ENCODE measurements around the gene GSTO2. TPM values are rescaled to one million over a fixed set of nuclear protein-coding genes. Genes with fewer than 3 reads are reported as not detected.

The GSTO2 gene
- total and polyA plus RNA-seq, 2 of the 13 experiments (the other 11 are each of a cell fraction or from before 2014, with no cell fraction given) = 2.1 to 7.9 TPM

DNA sequence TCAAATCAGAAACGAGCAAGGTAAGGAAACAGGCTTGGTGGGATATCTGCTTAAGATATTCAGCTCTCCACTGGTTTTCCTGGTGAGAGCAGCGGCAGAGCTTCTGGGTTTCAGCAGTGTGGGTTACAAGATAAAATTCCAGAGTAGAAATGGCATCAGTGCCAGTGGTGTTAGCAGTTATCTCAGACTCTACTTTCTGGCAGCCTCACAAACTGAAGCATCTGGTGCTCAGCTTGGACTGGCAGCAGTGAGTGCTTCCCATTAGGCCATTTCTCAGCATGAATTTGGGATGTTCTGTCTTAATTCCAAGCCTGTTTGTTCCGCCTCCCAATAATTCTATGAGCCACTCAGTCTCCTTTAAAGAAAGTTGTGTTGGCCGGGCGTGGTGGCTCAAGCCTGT lies 6.9 kb upstream of the GSTO2 start:
- no peak overlapping the region for H3K9ac ChIP-seq (ENCODE audit: insufficient read depth, low read depth, low read length)
- H3K9me3 ChIP-seq (ENCODE audit: low read length) = no peaks in the 10 kb centered on the region
- ChIA-PET POLR2A (interaction anchor here (2.0 to 2.6 kb wide), 2 partner anchors 8 to 13 kb away, joined by 5 to 12 read pairs; partner anchors contain the start of gene GSTO1), CTCF (ENCODE audit: low intra/inter-chr PET ratio, low total read pairs) (no interaction called here)
- peaks cover 41% of the 10 kb centered on the region for H3K79me2 ChIP-seq (ENCODE audit: insufficient read depth, low read length)
- H3K4me2 ChIP-seq (ENCODE audit: low read depth, low read length) = no peak overlapping the region
- H2AFZ ChIP-seq (ENCODE audit: low read length) = no peak overlapping the region
- H4K20me1 ChIP-seq (ENCODE audit: insufficient read depth, low read length) = peaks cover 11% of the 10 kb centered on the region
- in situ Hi-C loops (cut with HindIII; ENCODE audit: extremely low pct_ligation_motif_present, low pct_unique_long_range_greater_than_20kb) = no loop called here
- WGBS (ENCODE audit: low lambda C conversion rate) = 95% methylated on average over 3 of the region's 5 CpGs
- no peak for TF ChIP-seq ZFP1 (CRISPR knock-in tag; IDR thresholded peaks at IDR 0.05)
- peak; percentile 39; the same call in 1 of the 2 replicates for TF ChIP-seq RBFOX2 (IDR thresholded peaks at IDR 0.05; ENCODE audit: low read depth, low read length)
- no peaks in the 10 kb centered on the region for H3K27me3 ChIP-seq (ENCODE audit: control insufficient read depth in 1 of 2, insufficient read depth in 2 of 2, low read length in 2 of 2)
- no peak for FAIRE-seq
- no peak for DNase-seq (ENCODE audit: low spot score)
- intact Hi-C loops (cut with micrococcal nuclease; ENCODE audit: unreplicated experiment) = no loop called here
- no TSS peak for BruUV-seq (replicated peaks)
- peaks cover 86% of the 10 kb centered on the region for H3K4me1 ChIP-seq (ENCODE audit: insufficient read depth, low read length)
- ATAC-seq = no peak
- no peak overlapping the region for H3K4me3 ChIP-seq (replicated peaks in 1 of 3; ENCODE audit: insufficient read depth in 1 of 3, low read depth in 2 of 3, low read length in 3 of 3)
- no peak overlapping the region for H3K27ac ChIP-seq (ENCODE audit: extremely low read length, insufficient read depth, low read length)
- H3K36me3 ChIP-seq (replicated peaks in 1 of 2; ENCODE audit: control insufficient read depth in 1 of 2, insufficient read depth in 2 of 2, low read length in 2 of 2) = peaks cover 11 to 89% of the 10 kb centered on the region in 2 experiments

- 63% methylated on average over 5 of the region's 5 CpGs for WGBS (ENCODE audit: low lambda C conversion rate)
- TSS peak; percentile 3 for BruUV-seq (replicated peaks)
- Histone ChIP-seq H4K20me1 (ENCODE audit: insufficient read depth, low read length) (peaks cover 6% of the 10 kb centered on the region; the same call in 1 of the 2 replicates), H3K4me1 (ENCODE audit: insufficient read depth, low read length) (peaks cover 58% of the 10 kb centered on the region), H3K27ac (ENCODE audit: extremely low read length, insufficient read depth, low read length) (no peak overlapping the region), H3K9me3 (ENCODE audit: low read length) (no peaks in the 10 kb centered on the region), H3K9ac (ENCODE audit: insufficient read depth, low read depth, low read length) (no peak overlapping the region), H3K4me3 (replicated peaks in 1 of 3; ENCODE audit: insufficient read depth in 1 of 3, low read depth in 2 of 3, low read length in 3 of 3) (no peak overlapping the region), H3K4me2 (ENCODE audit: low read depth, low read length) (no peak overlapping the region), H2AFZ (ENCODE audit: low read length) (no peak overlapping the region), H3K79me2 (ENCODE audit: insufficient read depth, low read length) (peaks cover 14% of the 10 kb centered on the region), H3K36me3 (replicated peaks in 1 of 2; ENCODE audit: control insufficient read depth in 1 of 2, insufficient read depth in 2 of 2, low read length in 2 of 2) (peaks cover 18 to 93% of the 10 kb centered on the region in 2 experiments), H3K27me3 (ENCODE audit: control insufficient read depth in 1 of 2, insufficient read depth in 2 of 2, low read length in 2 of 2) (no peaks in the 10 kb centered on the region)
- ChIA-PET CTCF (ENCODE audit: low intra/inter-chr PET ratio, low total read pairs) (no interaction called here), POLR2A (interaction anchor here (2.6 kb wide), 1 partner anchor 11 kb away, joined by 12 read pairs; the partner anchor contains the start of gene GSTO1)
- intact Hi-C loops (cut with micrococcal nuclease; ENCODE audit: unreplicated experiment) = no loop called here
- DNase-seq (ENCODE audit: low spot score) = no peak
- in situ Hi-C loops (cut with HindIII; ENCODE audit: extremely low pct_ligation_motif_present, low pct_unique_long_range_greater_than_20kb) = no loop called here
- ATAC-seq = peak; percentile 49; the same call in 2 of the 3 replicates
- no peak for FAIRE-seq
- no peak for TF ChIP-seq ELF3 (CRISPR knock-in tag; IDR thresholded peaks at IDR 0.05)
- 0 out of 2 replicates have a peak, but pooled peaks have one; percentile 40 for TF ChIP-seq MIXL1 (CRISPR knock-in tag; IDR thresholded peaks at IDR 0.05)
- TF ChIP-seq, protein P1, sequence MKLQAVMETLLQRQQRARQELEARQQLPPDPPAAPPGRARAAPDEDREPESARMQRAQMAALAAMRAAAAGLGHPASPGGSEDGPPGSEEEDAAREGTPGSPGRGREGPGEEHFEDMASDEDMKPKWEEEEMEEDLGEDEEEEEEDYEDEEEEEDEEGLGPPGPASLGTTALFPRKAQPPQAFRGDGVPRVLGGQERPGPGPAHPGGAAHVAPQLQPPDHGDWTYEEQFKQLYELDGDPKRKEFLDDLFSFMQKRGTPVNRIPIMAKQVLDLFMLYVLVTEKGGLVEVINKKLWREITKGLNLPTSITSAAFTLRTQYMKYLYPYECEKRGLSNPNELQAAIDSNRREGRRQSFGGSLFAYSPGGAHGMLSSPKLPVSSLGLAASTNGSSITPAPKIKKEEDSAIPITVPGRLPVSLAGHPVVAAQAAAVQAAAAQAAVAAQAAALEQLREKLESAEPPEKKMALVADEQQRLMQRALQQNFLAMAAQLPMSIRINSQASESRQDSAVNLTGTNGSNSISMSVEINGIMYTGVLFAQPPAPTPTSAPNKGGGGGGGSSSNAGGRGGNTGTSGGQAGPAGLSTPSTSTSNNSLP (IDR thresholded peaks at IDR 0.05; ENCODE audit: low read depth, low read length) = 0 out of 2 replicates have a peak, but pooled peaks have one; percentile 37
- peak; percentile 58; the same call in 1 of the 2 replicates for TF ChIP-seq GATAD2A (CRISPR knock-in tag; IDR thresholded peaks at IDR 0.05)
- TF ChIP-seq NCOR1 (IDR thresholded peaks at IDR 0.05; ENCODE audit: borderline replicate concordance, low read length) = peak; percentile 73
- peak; percentile 43; the same call in 1 of the 2 replicates for TF ChIP-seq HNF4G (IDR thresholded peaks at IDR 0.05; ENCODE audit: borderline replicate concordance, low read depth, low read length)
- TF ChIP-seq HNF4G (CRISPR knock-in tag; IDR thresholded peaks at IDR 0.05; ENCODE audit: borderline replicate concordance, low read depth) = no peak
- TF ChIP-seq SALL2 (CRISPR knock-in tag; IDR thresholded peaks at IDR 0.05) = no peak
- TF ChIP-seq, protein P2, sequence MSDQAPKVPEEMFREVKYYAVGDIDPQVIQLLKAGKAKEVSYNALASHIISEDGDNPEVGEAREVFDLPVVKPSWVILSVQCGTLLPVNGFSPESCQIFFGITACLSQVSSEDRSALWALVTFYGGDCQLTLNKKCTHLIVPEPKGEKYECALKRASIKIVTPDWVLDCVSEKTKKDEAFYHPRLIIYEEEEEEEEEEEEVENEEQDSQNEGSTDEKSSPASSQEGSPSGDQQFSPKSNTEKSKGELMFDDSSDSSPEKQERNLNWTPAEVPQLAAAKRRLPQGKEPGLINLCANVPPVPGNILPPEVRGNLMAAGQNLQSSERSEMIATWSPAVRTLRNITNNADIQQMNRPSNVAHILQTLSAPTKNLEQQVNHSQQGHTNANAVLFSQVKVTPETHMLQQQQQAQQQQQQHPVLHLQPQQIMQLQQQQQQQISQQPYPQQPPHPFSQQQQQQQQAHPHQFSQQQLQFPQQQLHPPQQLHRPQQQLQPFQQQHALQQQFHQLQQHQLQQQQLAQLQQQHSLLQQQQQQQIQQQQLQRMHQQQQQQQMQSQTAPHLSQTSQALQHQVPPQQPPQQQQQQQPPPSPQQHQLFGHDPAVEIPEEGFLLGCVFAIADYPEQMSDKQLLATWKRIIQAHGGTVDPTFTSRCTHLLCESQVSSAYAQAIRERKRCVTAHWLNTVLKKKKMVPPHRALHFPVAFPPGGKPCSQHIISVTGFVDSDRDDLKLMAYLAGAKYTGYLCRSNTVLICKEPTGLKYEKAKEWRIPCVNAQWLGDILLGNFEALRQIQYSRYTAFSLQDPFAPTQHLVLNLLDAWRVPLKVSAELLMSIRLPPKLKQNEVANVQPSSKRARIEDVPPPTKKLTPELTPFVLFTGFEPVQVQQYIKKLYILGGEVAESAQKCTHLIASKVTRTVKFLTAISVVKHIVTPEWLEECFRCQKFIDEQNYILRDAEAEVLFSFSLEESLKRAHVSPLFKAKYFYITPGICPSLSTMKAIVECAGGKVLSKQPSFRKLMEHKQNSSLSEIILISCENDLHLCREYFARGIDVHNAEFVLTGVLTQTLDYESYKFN (CRISPR knock-in tag; conservative IDR thresholded peaks at IDR 0.05) = peak; percentile 80
- TF ChIP-seq, protein P3, sequence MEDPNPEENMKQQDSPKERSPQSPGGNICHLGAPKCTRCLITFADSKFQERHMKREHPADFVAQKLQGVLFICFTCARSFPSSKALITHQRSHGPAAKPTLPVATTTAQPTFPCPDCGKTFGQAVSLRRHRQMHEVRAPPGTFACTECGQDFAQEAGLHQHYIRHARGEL (CRISPR knock-in tag; IDR thresholded peaks at IDR 0.05) = no peak
- TF ChIP-seq HNF4A (CRISPR knock-in tag; IDR thresholded peaks at IDR 0.05) = peak; percentile 81
- no peak for TF ChIP-seq FOXP1 (IDR thresholded peaks at IDR 0.05)
- peak; percentile 33; the same call in 1 of the 2 replicates for TF ChIP-seq FOXP1 (CRISPR knock-in tag; IDR thresholded peaks at IDR 0.05)
Observed at GRCh38 chr10:104264783-104265182, 4.2 kb upstream of the GSTO2 start.

Data from HepG2 (cell line).